GM23338 (cell line): ENCODE results near the gene EXOC7. TPM values are rescaled to one million over a fixed set of nuclear protein-coding genes. Genes with fewer than 3 reads are reported as not detected.
A peak's percentile ranks its signal among the peaks of the same experiment; 100 is the strongest.

ENCODE experiments used
- ATAC-seq: fragments of 200-7000 bp; cut with Tn5 transposase; 3 replicates; pipeline ENCODE4 v1.9.1; 2020
- DNase-seq: peaks from one replicate; pipeline ENCODE4 v3.0.0-alpha.2; 2015; ENCODE audit warnings: low spot score
- H2AFZ ChIP-seq: fragments of 200-600 bp; sonication (generic); 2 replicates; pipeline ENCODE4 v1.8.0; 2016; ENCODE audit warnings: antibody characterized with exemption, mild to moderate bottlenecking, moderate library complexity
- H3F3A ChIP-seq: fragments of 200-600 bp; sonication (generic); replicated peaks from 2 replicates; pipeline ENCODE4 v1.8.0; 2017; ENCODE audit warnings: antibody characterized with exemption, mixed run types, low read depth
- H3K27ac ChIP-seq: fragments of 200-600 bp; sonication (generic); 2 replicates; pipeline ENCODE4 v1.6.1; 2016; ENCODE audit warnings: low read depth
- H3K27me3 ChIP-seq: fragments of 200-600 bp; sonication (generic); 2 replicates; pipeline ENCODE4 v1.8.0; 2016; ENCODE audit warnings: mild to moderate bottlenecking, mixed run types, moderate library complexity; ENCODE audit not compliant: insufficient read depth
- H3K36me3 ChIP-seq: fragments of 200-600 bp; sonication (generic); 2 replicates; pipeline ENCODE4 v1.8.0; 2016; ENCODE audit warnings: mild to moderate bottlenecking; ENCODE audit not compliant: insufficient read depth
- H3K4me1 ChIP-seq: fragments of 200-600 bp; sonication (generic); 2 replicates; pipeline ENCODE4 v1.8.0; 2016; ENCODE audit warnings: mild to moderate bottlenecking, moderate library complexity; ENCODE audit not compliant: insufficient read depth
- H3K4me2 ChIP-seq: fragments of 200-600 bp; sonication (generic); 2 replicates; pipeline ENCODE4 v1.7.1; 2017; ENCODE audit warnings: mixed run types
- H3K4me3 ChIP-seq: fragments of 200-600 bp; sonication (generic); 2 replicates; pipeline ENCODE4 v1.6.1; 2016; ENCODE audit warnings: mixed run types
- H3K79me2 ChIP-seq: fragments of 200-600 bp; sonication (generic); replicated peaks from 2 replicates; pipeline ENCODE4 v1.8.0; 2017; ENCODE audit warnings: mild to moderate bottlenecking; ENCODE audit not compliant: insufficient read depth
- H3K9me2 ChIP-seq: fragments of 200-600 bp; sonication (generic); 2 replicates; pipeline ENCODE4 v1.8.0; 2017; ENCODE audit not compliant: insufficient read depth
- H4K20me1 ChIP-seq: fragments of 200-600 bp; sonication (generic); replicated peaks from 2 replicates; pipeline ENCODE4 v1.8.0; 2017; ENCODE audit warnings: mild to moderate bottlenecking; ENCODE audit not compliant: insufficient read depth
- H3K27ac Mint-ChIP-seq: 2 replicates; pipeline ENCODE4 v1.8.0; 2020; ENCODE audit warnings: inconsistent platforms, mild to moderate bottlenecking, moderate library complexity, mixed read lengths
- H3K27me3 Mint-ChIP-seq: 3 replicates; pipeline ENCODE4 v1.8.0; 2022; ENCODE audit warnings: low read depth, mild to moderate bottlenecking, moderate library complexity, mixed read lengths, inconsistent platforms; ENCODE audit not compliant: insufficient read depth, poor library complexity
- H3K36me3 Mint-ChIP-seq: 3 replicates; pipeline ENCODE4 v1.8.0; 2021; ENCODE audit warnings: low read depth, mild to moderate bottlenecking, inconsistent platforms, moderate library complexity, mixed read lengths
- H3K4me1 Mint-ChIP-seq: 3 replicates; pipeline ENCODE4 v1.8.0; 2020; ENCODE audit warnings: mild to moderate bottlenecking, inconsistent platforms, mixed read lengths
- H3K4me3 Mint-ChIP-seq: 3 replicates; pipeline ENCODE4 v1.8.0; 2021; ENCODE audit warnings: moderate library complexity, mild to moderate bottlenecking, inconsistent platforms, mixed read lengths
- H3K9me3 Mint-ChIP-seq: 3 replicates; pipeline ENCODE4 v1.8.0; 2020; ENCODE audit warnings: moderate library complexity, mild to moderate bottlenecking, inconsistent platforms, mixed read lengths
- CREB1 ChIP-seq: fragments of 250-450 bp; sonication (Bioruptor Pico); IDR thresholded peaks from 2 replicates; pipeline ENCODE4 v1.5.0; 2020; ENCODE audit warnings: low read depth, mild to moderate bottlenecking, moderate library complexity
- CTCF ChIP-seq, 2 experiments: fragments of 200-600 bp in 1 of 2; sonication (generic) in 1 of 2; conservative IDR thresholded peaks; 2 replicates each; pipeline versions ENCODE4 v1.5.1 to v1.6.1; 2016 to 2017; ENCODE audit warnings: antibody characterized with exemption in 2 of 2, low read depth in 2 of 2, mild to moderate bottlenecking in 2 of 2, moderate library complexity in 1 of 2
- ETS1 ChIP-seq: IDR thresholded peaks from 2 replicates; pipeline ENCODE4 v1.6.1; 2016; ENCODE audit warnings: antibody characterized with exemption
- EZH2phosphoT487 ChIP-seq: fragments of 200-600 bp; sonication (generic); IDR thresholded peaks from one replicate; pipeline ENCODE4 v1.8.1; 2018; ENCODE audit warnings: antibody characterized with exemption; ENCODE audit not compliant: unreplicated experiment
- JUNB ChIP-seq: IDR thresholded peaks from one replicate; pipeline ENCODE4 v1.6.1; 2016; ENCODE audit warnings: antibody characterized with exemption; ENCODE audit not compliant: unreplicated experiment
- NANOG ChIP-seq: IDR thresholded peaks from 2 replicates; pipeline ENCODE4 v1.6.1; 2016; ENCODE audit warnings: antibody characterized with exemption, borderline replicate concordance
- POLR2AphosphoS5 ChIP-seq: IDR thresholded peaks from 2 replicates; pipeline ENCODE4 v1.6.1; 2016; ENCODE audit warnings: antibody characterized with exemption, low read depth
- STAT1 ChIP-seq: IDR thresholded peaks from one replicate; pipeline ENCODE4 v1.6.1; 2016; ENCODE audit warnings: antibody characterized with exemption; ENCODE audit not compliant: unreplicated experiment
- ZNF114 ChIP-seq: fragments of 250-450 bp; sonication (Bioruptor Pico); IDR thresholded peaks from 2 replicates; pipeline ENCODE4 v1.5.0; 2020; ENCODE audit warnings: mild to moderate bottlenecking, moderate library complexity
- ZNF462 ChIP-seq: fragments of 250-450 bp; sonication (Bioruptor Pico); IDR thresholded peaks from 2 replicates; pipeline ENCODE4 v1.5.0; 2020; ENCODE audit warnings: mild to moderate bottlenecking, moderate library complexity
- polyA plus RNA-seq: library from polyadenylated mRNA; unstranded; fragments of >200 nt; fragmentation: Nextera tagmentation; extraction: Ambion mirVana; gene quantifications from 2 replicates; pipeline ENCODE4 v1.2.1, GENCODE V29; 2016
- total RNA-seq: library from RNA; depleted of rRNA; stranded (reverse); fragments of >200 nt; shearing (Covaris generic); gene quantifications from 2 replicates; pipeline ENCODE4 v1.2.3, GENCODE V29; 2014
- TF ChIP-seq, protein P1 (sequence below): IDR thresholded peaks from one replicate; pipeline ENCODE4 v1.6.1; 2018; ENCODE audit warnings: antibody characterized with exemption; ENCODE audit not compliant: unreplicated experiment

Gene EXOC7
- total and polyA plus RNA-seq, 2 experiments from 2014 or later = 75.4 to 77.4 TPM

- Mint-ChIP-seq H3K4me1 (peaks cover 5% of the 10 kb centered on the region; the same call in 2 of the 3 replicates), H3K9me3 (no peaks in the 10 kb centered on the region), H3K4me3 (no peak overlapping the region), H3K36me3 (peaks cover 64% of the 10 kb centered on the region), H3K27me3 (peaks cover 1% of the 10 kb centered on the region), H3K27ac (no peak overlapping the region)
- peaks cover 44% of the 10 kb centered on the region for H3K36me3 ChIP-seq
- H3K79me2 ChIP-seq = peaks cover 14% of the 10 kb centered on the region; the same call in 1 of the 2 replicates
- H4K20me1 ChIP-seq = peaks cover 18% of the 10 kb centered on the region
- no peak overlapping the region for H3K4me3 ChIP-seq
- peaks cover 9% of the 10 kb centered on the region; the same call in 1 of the 2 replicates for H3K4me1 ChIP-seq
- no peaks in the 10 kb centered on the region for H3K27me3 ChIP-seq
- no peak overlapping the region for H3K4me2 ChIP-seq
- H3F3A ChIP-seq = peaks cover 15% of the 10 kb centered on the region; the same call in 1 of the 2 replicates
- H2AFZ ChIP-seq = no peak overlapping the region
- ATAC-seq (no peak), DNase-seq (no peak)
- TF ChIP-seq JUNB = no peak
- TF ChIP-seq NANOG = no peak
- no peak for TF ChIP-seq STAT1
- TF ChIP-seq CTCF (conservative IDR thresholded peaks at IDR 0.05; ENCODE audit: low read depth in 2 of 2) = no peak
- TF ChIP-seq EZH2phosphoT487 = no peak
- no peak for TF ChIP-seq ETS1
- no peak for TF ChIP-seq CREB1 (CRISPR knock-in tag)
- TF ChIP-seq, protein P1, sequence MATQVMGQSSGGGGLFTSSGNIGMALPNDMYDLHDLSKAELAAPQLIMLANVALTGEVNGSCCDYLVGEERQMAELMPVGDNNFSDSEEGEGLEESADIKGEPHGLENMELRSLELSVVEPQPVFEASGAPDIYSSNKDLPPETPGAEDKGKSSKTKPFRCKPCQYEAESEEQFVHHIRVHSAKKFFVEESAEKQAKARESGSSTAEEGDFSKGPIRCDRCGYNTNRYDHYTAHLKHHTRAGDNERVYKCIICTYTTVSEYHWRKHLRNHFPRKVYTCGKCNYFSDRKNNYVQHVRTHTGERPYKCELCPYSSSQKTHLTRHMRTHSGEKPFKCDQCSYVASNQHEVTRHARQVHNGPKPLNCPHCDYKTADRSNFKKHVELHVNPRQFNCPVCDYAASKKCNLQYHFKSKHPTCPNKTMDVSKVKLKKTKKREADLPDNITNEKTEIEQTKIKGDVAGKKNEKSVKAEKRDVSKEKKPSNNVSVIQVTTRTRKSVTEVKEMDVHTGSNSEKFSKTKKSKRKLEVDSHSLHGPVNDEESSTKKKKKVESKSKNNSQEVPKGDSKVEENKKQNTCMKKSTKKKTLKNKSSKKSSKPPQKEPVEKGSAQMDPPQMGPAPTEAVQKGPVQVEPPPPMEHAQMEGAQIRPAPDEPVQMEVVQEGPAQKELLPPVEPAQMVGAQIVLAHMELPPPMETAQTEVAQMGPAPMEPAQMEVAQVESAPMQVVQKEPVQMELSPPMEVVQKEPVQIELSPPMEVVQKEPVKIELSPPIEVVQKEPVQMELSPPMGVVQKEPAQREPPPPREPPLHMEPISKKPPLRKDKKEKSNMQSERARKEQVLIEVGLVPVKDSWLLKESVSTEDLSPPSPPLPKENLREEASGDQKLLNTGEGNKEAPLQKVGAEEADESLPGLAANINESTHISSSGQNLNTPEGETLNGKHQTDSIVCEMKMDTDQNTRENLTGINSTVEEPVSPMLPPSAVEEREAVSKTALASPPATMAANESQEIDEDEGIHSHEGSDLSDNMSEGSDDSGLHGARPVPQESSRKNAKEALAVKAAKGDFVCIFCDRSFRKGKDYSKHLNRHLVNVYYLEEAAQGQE = no peak
- TF ChIP-seq ZNF114 = no peak
- TF ChIP-seq ZNF462 (CRISPR knock-in tag) = no peak
- TF ChIP-seq POLR2AphosphoS5 = no peak
- 0 out of 2 replicates have a peak overlapping the region, but pooled peaks have one; percentile 59 for H3K27ac ChIP-seq
- no peaks in the 10 kb centered on the region for H3K9me2 ChIP-seq
These were observed 50.1 kb downstream of the EXOC7 start for GRCh38 chr17:76053246-76054111.
